Stimulated activated CD8-positive, alpha-beta memory T cell treated with anti-CD3 and anti-CD28 coated beads, Interleukin-12 subunit alpha, Interleukin-12 subunit beta, amount 100 ng/mL, for 4 hours (primary cell): ENCODE data around the gene CLPTM1L.
"Not testable (repeated sequence)": the region's sequence is repeated elsewhere in the genome, so short reads cannot be mapped to it uniquely, and the experiment has no call there.

ENCODE experiments used
- DNase-seq: peaks from one replicate; pipeline ENCODE4 v3.0.0-alpha.2; 2020; ENCODE audit warnings: low read depth

The CLPTM1L gene

GRCh38 chr5:1338506-1339070, 6.3 kb downstream of the CLPTM1L start:
- no peak for DNase-seq

GRCh38 chr5:1338196-1338490, 6.8 kb downstream of the CLPTM1L start:
- DNase-seq, result no peak

DNA sequence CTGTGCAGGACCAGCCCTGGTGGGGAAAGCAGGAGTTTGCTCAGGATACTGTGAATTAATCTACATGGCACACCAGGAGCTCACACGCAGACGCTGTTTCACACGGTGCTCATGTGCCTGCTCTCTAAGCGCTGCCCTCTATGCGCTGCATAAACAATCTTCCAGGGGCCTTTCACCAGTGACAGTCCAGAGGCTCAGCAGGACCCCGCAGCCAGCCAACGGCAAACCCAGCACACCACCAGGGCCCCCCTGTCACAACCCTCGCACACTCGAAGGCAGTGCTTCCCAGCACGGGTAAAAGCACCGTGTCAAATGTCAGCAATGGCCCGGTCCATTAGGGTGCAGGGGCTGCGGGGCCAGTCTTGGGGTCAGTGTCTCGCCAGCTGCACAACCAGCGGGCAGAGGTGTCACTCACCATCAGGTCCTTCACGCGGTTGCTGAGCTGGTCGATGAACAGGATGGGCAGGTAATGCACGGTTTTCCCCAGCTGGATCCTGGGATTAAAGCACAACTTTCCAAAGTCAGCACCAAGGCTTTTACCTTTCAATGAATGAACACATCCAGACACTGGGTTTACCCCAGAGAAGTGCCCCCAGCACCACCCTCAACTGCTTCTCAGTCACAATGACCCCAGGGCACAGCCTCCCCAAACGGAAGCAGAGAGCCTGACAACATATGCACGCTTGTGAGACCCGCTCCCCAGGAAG, 7.3 kb downstream of the CLPTM1L start:
- no peak for DNase-seq

DNA sequence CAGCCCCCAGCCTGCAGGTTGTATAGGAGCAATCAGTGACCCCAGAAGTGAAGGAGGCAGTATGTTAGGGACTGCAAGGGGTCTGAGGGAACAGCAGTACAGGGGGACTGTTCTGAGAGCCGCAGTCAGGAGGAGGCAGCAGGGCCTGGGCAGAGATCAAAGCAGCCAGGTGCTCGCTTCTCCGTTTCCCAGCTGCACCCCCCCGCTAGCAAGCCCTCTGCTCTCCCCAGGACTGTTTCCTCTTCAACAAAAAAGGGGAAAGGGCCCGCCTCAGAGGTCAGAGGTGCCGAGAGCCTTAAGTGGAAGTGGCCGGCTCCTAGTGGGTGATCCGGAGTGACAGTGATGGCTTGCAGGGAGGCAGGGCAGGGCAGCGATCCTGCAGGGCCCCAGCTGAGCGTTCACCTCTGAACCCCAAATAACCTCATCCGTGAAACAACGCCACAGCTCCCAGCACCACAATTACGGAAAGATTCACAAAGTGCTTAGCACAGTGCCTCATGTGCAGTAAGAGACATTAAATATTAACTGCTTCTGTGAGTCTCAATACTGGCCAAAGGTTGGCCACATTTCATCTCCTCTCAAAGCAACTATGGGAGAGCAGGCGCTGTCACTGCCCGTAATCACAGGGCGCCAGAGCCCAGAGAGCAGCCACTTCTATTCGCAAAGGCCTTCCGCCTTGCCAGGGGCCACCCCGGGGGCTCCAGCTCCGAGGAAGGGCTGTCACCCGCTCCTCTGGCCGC, 8.0 kb downstream of the CLPTM1L start:
- no peak for DNase-seq

DNA sequence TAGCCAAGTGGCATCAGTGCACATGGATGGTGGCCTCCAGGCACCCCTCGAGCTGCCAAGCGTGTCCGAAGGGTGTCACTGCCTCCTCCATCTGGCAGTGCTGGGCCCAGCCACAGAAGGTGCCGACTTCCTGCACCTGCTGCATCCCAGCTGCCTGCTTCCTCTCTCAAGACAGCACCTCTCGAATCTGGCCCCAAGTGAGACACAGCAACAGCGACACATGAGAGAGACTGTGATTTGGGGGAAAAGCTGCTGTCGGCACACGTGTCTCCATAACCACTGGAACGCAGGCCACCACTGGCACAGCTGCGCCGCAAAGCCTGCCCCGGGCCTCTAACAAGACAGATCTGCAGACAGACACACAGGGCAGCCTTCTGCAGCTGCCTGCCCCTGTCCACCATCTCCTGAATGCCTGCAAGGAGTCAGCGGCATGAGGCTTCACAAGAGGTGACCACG, 8.8 kb downstream of the CLPTM1L start:
- no peak for DNase-seq

DNA sequence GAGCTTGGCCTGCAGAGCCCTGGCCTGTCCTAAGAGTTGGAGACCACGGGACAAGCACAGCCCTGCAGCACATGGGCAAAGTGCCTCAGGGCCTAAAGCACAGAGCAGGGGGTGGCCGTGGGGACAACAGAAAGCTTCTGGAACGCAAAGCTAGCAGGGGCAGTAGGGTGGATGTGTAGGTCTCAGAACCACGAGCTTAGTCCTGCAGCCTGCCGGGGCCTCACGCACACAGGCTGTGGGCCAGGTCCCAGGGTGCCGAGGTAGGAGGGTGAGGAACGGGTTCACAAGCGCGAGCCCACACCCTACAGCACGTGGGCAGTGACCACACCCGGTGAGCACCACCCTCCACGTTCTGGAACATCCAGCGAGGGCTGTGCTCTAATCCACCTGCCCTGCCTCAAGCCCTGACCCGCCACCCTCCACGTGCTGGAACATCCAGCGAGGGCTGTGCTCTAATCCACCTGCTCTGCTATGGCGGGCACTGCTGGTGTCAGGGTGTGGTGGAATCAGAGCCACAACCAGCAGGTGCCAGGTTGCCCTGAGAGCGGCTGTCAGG, 9.3 kb downstream of the CLPTM1L start:
- no peak for DNase-seq

GRCh38 chr5:1334831-1335539, 9.9 kb downstream of the CLPTM1L start:
- no peak for DNase-seq

DNA sequence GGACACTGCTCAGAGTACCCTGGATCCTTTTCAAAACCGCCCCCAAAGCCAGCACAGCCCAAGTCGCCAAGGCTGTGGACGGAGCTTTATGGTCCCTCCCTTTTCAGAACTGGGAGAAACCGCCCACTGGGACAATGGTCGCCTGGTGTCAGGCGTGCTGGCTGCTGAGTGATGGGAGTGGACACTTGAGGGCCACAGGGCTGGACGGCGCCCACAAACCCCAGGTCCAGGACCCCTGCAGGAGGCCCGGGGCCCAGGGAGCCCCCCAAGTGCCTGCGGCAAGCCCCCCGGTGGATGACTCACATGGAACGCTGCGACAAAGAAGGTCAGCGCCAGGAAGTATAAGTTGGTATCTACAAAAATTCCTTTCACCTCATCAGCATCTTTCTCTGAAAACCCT, 10.9 kb downstream of the CLPTM1L start:
- no peak for DNase-seq

GRCh38 chr5:1333286-1333685, 11.6 kb downstream of the CLPTM1L start:
- not testable (repeated sequence) for DNase-seq

DNA sequence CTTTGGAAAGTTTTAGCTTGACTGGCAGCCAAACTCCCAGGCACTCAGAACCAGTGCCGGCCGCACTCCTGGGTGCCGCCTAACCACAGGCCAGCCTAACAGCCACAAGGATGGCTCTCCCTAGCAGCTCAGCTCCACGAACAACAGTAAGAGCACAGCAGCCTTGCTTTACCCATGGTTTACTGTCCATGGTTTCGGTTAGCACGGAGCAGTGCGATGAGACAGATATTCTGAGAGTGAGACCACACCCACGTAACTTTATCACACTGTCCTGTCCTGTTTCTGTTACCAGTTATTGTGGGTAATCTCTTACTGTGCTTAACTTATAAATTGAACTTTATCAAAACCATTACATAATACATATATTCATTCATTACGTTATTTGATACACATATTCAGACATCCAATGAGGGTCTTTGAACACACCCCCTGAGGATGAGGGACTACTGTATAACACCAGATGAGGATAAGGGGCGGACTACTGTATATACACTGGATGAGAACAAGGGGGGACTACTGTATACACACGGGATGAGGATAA, 12.4 kb downstream of the CLPTM1L start:
- DNase-seq, result no peak

DNA sequence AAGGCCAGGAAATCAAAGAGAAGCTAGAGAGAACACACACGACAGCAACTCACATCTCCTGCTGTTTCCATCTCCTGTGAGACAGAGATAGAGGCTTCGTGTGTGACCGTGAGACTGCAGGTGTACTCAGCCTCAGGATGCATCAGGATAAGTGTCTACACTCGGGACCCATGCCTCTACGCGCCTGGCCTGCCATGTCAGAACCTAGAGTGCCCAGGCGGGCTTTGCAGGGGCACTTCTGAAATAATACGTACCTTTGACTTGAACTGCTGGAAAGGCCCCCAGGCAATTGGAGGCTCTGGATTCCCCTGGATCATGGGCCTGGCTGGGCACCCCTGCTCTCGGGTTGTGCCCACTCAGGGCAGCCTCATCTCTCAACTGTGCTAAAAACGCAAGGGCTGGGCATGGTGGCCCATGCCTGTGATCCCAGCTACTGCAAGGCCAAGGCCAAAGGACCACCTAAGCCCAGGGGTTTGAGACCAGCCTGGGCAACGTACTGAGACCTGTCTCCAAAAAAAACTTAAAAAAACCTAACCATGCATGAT, 13.0 kb downstream of the CLPTM1L start:
- DNase-seq, result no peak

DNA sequence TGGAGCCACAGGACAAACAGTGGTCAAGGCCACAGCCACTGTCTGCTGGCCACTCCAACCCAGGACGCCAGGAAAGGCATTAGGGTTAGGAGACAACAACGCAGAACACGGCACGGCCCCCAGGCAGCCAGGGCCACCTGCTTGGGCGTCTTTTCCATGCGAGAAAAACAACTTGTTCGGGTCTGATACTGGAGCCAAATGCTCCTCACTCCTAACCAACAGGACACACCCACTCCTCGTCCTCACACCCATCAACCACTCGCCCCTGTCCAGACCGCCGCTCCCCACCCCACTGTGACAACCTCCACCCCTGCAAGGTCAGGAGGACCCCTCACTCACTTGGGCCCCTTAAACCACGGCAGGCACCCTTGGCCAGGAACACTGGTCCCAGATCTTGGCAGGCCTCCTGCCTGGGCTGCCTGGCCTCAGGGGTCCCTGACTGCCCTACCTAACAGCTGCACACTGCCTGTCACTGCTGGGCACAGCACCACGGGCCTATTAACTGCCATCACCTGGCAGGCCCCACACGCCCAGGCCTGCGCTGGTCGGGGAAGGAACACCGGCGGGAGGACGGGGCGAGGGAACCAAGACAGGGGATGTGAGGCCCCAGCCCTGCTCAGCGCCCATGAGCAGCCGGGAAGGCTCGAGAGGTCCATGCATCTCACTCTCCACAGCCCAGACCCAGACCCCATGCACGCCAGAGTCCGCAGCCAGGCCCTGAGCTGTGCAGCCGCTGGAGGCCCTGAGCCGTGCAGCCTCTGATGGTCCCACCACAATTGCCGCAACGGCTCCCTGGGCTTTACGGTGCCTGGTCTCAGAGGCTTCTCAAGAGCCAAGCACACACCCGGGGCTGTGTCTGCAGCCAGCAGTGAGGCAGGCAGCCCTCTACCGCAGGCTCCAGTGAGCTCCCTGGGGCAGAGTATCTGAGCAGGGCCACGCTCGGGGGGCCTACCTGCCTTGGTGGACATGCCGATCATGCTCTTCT, 13.8 kb downstream of the CLPTM1L start:
- no peak for DNase-seq

DNA sequence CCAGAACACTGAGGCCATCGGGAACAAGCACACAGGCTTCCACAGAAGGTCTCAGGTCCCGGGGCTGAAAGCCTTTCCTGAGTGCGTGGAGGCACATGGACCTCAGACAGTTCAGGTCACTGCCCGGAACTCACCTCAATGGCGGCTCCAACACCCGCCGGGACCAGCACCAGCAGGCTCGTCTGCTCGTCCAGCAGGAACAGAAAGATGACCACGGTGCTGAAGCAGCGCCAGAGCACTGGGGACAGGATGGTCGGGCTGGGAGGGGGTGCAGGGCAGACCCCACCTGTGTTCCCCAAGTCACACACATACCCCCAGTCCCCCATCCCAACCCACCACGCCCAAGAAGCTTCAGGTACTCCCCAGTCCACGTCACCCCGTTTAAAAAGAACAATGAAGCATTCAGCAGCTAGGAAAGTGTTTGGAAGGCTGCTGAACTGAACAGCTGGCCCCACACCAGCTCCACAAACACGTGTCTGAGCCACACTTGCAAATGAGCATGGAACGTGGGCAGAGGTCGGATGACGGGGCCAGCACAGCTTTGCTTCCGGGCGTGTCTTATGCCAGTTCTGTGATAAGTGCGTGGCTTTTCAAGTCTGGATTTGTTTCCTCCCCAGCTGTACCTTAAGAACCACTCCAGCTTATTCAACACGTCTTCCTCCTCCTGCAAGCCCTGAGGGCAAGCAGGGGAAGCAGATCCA, 14.6 kb downstream of the CLPTM1L start:
- no peak for DNase-seq

- no peak for DNase-seq
These were observed 15.8 kb downstream of the CLPTM1L start for GRCh38 chr5:1329111-1329579.

DNA sequence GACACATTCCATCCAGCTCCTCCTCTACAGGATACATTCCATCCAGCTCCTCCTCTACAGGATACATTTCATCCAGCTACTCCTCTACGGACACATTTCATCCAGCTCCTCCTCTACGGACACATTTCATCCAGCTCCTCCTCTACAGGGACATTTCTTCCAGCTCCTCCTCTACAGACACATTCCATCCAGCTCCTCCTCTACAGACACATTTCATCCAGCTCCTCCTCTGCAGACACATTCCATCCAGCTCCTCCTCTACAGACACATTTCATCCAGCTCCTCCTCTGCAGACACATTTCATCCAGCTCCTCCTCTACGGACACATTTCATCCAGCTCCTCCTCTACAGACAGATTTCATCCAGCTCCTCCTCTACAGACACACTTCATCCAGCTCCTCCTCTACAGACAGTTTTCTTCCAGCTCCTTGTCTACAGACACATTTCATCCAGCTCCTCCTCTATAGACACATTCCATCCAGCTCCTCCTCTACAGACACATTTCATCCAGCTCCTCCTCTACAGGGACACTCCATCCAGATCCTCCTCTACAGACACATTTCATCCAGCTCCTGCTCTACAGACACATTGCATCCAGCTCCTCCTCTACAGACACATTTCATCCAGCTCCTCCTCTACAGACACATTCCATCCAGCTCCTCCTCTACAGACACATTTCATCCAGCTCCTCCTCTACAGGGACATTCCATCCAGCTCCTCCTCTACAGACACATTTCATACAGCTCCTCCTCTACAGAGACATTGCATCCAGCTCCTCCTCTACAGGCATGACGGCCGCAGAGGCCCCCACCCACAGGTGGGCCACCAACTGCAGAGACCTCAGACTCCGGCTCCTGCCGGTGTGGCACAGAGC, 16.4 kb downstream of the CLPTM1L start:
- DNase-seq, result not testable (repeated sequence)

GRCh38 chr5:1326901-1327756, 17.8 kb downstream of the CLPTM1L start:
- DNase-seq, result not testable (repeated sequence)

DNA sequence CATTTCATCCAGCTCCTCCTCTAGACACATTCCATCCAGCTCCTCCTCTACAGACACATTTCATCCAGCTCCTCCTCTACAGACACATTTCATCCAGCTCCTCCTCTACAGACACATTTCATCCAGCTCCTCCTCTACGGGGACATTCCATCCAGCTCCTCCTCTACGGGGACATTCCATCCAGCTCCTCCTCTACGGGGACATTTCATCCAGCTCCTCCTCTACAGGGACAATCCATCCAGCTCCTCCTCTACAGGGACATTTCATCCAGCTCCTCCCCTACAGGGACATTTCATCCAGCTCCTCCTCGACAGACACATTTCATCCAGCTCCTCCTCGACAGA, 18.4 kb downstream of the CLPTM1L start:
- not testable (repeated sequence) for DNase-seq
